ENCODE data around the gene GIMD1.

The GIMD1 gene

GRCh38 chr4:106312997-106313522 lies 55.5 kb downstream of the GIMD1 start:
- no peak for DNase-seq

GRCh38 chr4:106312377-106312776 lies 56.2 kb downstream of the GIMD1 start:
- peak; percentile 79 for DNase-seq

Measured in fibroblast of skin of abdomen (primary cell).